ENCODE data around the gene PTPRE. TPM values are rescaled to one million over a fixed set of nuclear protein-coding genes. Genes with fewer than 3 reads are reported as not detected.

Gene PTPRE
- total RNA-seq, 1 experiment from 2014 or later: 0.70 TPM

- H3K27me3 Mint-ChIP-seq (ENCODE audit: low read depth): no peaks in the 10 kb centered on the region
- no peak overlapping the region for H3K4me3 Mint-ChIP-seq
These were observed 149.6 kb downstream of the PTPRE start for GRCh38 chr10:128056303-128057050.

More at GRCh38 chr10:128056303-128057050, 149.6 kb downstream of the PTPRE start:
- H3K4ac ChIP-seq (ENCODE audit: low read depth, low read length): no peak overlapping the region
- no peaks in the 10 kb centered on the region; a peak in 1 of 4 replicates for H3K4me1 Mint-ChIP-seq
- no peak overlapping the region for H3T11ph ChIP-seq (ENCODE audit: low read length)
- H3K23me2 ChIP-seq (ENCODE audit: insufficient read length, low read depth, low read length, poor library complexity, severe bottlenecking): no peaks in the 10 kb centered on the region
- no peak overlapping the region for H3K9ac ChIP-seq (ENCODE audit: extremely low read depth, insufficient read length, low read length)
- no peak overlapping the region for H4K91ac ChIP-seq (ENCODE audit: insufficient read length, low read depth, low read length)
- no peak overlapping the region for H3K56ac ChIP-seq (ENCODE audit: insufficient read length, low read depth, low read length)
- no peaks in the 10 kb centered on the region for H3K4me1 ChIP-seq (ENCODE audit: insufficient read depth, low read length)
- TF ChIP-seq, protein P1, sequence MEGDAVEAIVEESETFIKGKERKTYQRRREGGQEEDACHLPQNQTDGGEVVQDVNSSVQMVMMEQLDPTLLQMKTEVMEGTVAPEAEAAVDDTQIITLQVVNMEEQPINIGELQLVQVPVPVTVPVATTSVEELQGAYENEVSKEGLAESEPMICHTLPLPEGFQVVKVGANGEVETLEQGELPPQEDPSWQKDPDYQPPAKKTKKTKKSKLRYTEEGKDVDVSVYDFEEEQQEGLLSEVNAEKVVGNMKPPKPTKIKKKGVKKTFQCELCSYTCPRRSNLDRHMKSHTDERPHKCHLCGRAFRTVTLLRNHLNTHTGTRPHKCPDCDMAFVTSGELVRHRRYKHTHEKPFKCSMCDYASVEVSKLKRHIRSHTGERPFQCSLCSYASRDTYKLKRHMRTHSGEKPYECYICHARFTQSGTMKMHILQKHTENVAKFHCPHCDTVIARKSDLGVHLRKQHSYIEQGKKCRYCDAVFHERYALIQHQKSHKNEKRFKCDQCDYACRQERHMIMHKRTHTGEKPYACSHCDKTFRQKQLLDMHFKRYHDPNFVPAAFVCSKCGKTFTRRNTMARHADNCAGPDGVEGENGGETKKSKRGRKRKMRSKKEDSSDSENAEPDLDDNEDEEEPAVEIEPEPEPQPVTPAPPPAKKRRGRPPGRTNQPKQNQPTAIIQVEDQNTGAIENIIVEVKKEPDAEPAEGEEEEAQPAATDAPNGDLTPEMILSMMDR (conservative IDR thresholded peaks at IDR 0.05): no peak
- no peaks in the 10 kb centered on the region; a peak in 1 of 7 replicates for H3K36me3 Mint-ChIP-seq (ENCODE audit: insufficient read depth in 1 of 3, low read depth in 3 of 3)
- H3K4me2 ChIP-seq (ENCODE audit: insufficient read depth, insufficient read length, low read length): no peak overlapping the region
- H3K23ac ChIP-seq (ENCODE audit: insufficient read length, low read depth, low read length): no peak overlapping the region
- DNase-seq: no peak
- H2AK5ac ChIP-seq (ENCODE audit: insufficient read length, low read length): no peak overlapping the region
- no peak overlapping the region for H3K27ac ChIP-seq (ENCODE audit: insufficient read length, low read depth, low read length)
- H3K79me1 ChIP-seq (ENCODE audit: insufficient read depth, low read depth, low read length, poor library complexity, severe bottlenecking): no peaks in the 10 kb centered on the region
- H2BK120ac ChIP-seq (ENCODE audit: low read depth, low read length, poor library complexity, severe bottlenecking): no peak overlapping the region
- H2AFZ ChIP-seq (ENCODE audit: low read length): no peak overlapping the region
- no peaks in the 10 kb centered on the region for H3K79me2 ChIP-seq (ENCODE audit: insufficient read depth, low read length)
- H3K9me3 ChIP-seq (ENCODE audit: control insufficient read depth, low read depth, low read length): no peaks in the 10 kb centered on the region
- H4K8ac ChIP-seq (replicated peaks; ENCODE audit: insufficient read length, low read depth, low read length): no peak overlapping the region
- H4K5ac ChIP-seq (ENCODE audit: insufficient read length, low read depth, low read length): no peak overlapping the region
- no peaks in the 10 kb centered on the region for H3K9me3 Mint-ChIP-seq
- H2BK5ac ChIP-seq (ENCODE audit: insufficient read length, low read length): no peak overlapping the region
- no peak overlapping the region for H2BK12ac ChIP-seq (ENCODE audit: insufficient read length, low read depth, low read length)
- no CpG with 5 or more reads among the region's 17 CpGs for WGBS (ENCODE audit: extremely low coverage, insufficient read length, low lambda C conversion rate)
- H4K20me1 ChIP-seq (ENCODE audit: control insufficient read depth, insufficient read depth, insufficient read length): no peaks in the 10 kb centered on the region
- H3K27ac Mint-ChIP-seq: no peak overlapping the region; a peak in 1 of 7 replicates
- H3K14ac ChIP-seq (ENCODE audit: insufficient read depth, low read length): no peak overlapping the region
- H2BK20ac ChIP-seq (ENCODE audit: low read depth, low read length, poor library complexity, severe bottlenecking): no peak overlapping the region
- no peaks in the 10 kb centered on the region for H3K27me3 ChIP-seq (ENCODE audit: insufficient read depth, low read length)
- H2BK15ac ChIP-seq (ENCODE audit: low read depth, low read length): no peak overlapping the region
- H3K18ac ChIP-seq (ENCODE audit: insufficient read length, low read depth, low read length): no peak overlapping the region

Data from H9 (cell line).